Lung (tissue), 12 donors: ENCODE data around the gene PRORP. TPM values are rescaled to one million over a fixed set of nuclear protein-coding genes. Genes with fewer than 3 reads are reported as not detected.
"Not testable (repeated sequence)": the region's sequence is repeated elsewhere in the genome, so short reads cannot be mapped to it uniquely, and the experiment has no call there.

Experiments
- ATAC-seq: fragments of 200-7000 bp; cut with Tn5 transposase; one replicate; pipeline ENCODE4 v1.9.1; 2020; ENCODE audit warnings: moderate number of reproducible peaks; ENCODE audit not compliant: insufficient read depth, low FRiP score
- DNase-seq, 3 donors: peaks; one replicate each; pipeline ENCODE4 v3.0.0-alpha.2; 2013 to 2017
- H3K27ac ChIP-seq, 2 donors: one replicate each; pipeline ENCODE4 v1.5.1; 2013; ENCODE audit warnings: mild to moderate bottlenecking in 2 of 2, moderate library complexity in 2 of 2, control low read depth in 1 of 2, inconsistent platforms in 1 of 2, low read depth in 1 of 2, low read length in 1 of 2
- H3K27me3 ChIP-seq, 3 donors: one replicate each; pipeline ENCODE4 v1.5.1; 2013; ENCODE audit warnings: low read length in 2 of 3; ENCODE audit not compliant: control insufficient read depth in 3 of 3, insufficient read depth in 3 of 3
- H3K36me3 ChIP-seq, 4 donors: one replicate each; pipeline ENCODE4 v1.5.1; 2013; ENCODE audit warnings: low read length in 4 of 4, mild to moderate bottlenecking in 1 of 4, moderate library complexity in 1 of 4; ENCODE audit not compliant: control insufficient read depth in 4 of 4, insufficient read depth in 4 of 4
- H3K4me1 ChIP-seq, 5 donors: one replicate each; pipeline ENCODE4 v1.5.1; 2013; ENCODE audit warnings: low read length in 5 of 5, mild to moderate bottlenecking in 2 of 5, moderate library complexity in 1 of 5; ENCODE audit not compliant: control insufficient read depth in 5 of 5, insufficient read depth in 5 of 5
- H3K4me3 ChIP-seq: one replicate; pipeline ENCODE4 v1.5.1; 2013; ENCODE audit warnings: mild to moderate bottlenecking, control low read depth, moderate library complexity
- H3K9ac ChIP-seq, 2 donors: one replicate each; pipeline ENCODE4 v1.5.1; 2013; ENCODE audit warnings: low read length in 2 of 2, control low read depth in 1 of 2; ENCODE audit not compliant: insufficient read depth in 1 of 2
- H3K9me3 ChIP-seq, 4 donors: one replicate each; pipeline ENCODE4 v1.5.1; 2013; ENCODE audit warnings: low read length in 3 of 4, mild to moderate bottlenecking in 1 of 4, moderate library complexity in 1 of 4; ENCODE audit not compliant: control insufficient read depth in 4 of 4, insufficient read depth in 3 of 4
- WGBS, 2 donors: extraction: QIAGEN DNeasy Blood & Tissue Kit; methylation state at CpG; one replicate each; pipeline ENCODE4 v1.1.7; 2013; 5-methylcytosine and 5-hydroxymethylcytosine counted together
- polyA plus RNA-seq, 2 donors: library from polyadenylated mRNA; stranded (reverse); fragments of 200-250 nt; gene quantifications; one replicate each; pipeline ENCODE4 v1.2.1, GENCODE V29; 2013
- total RNA-seq, 2 donors: library from RNA; depleted of rRNA in 1 of 2; stranded (reverse); fragments of >200 nt in 1 of 2; gene quantifications; one replicate each; pipeline ENCODE4 v1.2.1, GENCODE V29; 2014 to 2021
- TF ChIP-seq, protein P1 (sequence below): IDR thresholded peaks from 2 replicates; pipeline ENCODE4 v1.5.1; 2012; ENCODE audit warnings: mild to moderate bottlenecking; ENCODE audit errors: control extremely low read depth, extremely low read depth
- donor health status: control.
- donor health status: control.
- donor health status: Bipolar disorder and iron deficiency.
- donor health status: healthy.
- donor health status: DM: yes; HTN: yes; CAD: no.

The PRORP gene
- total and polyA plus RNA-seq, 4 donors, result 22.6 to 29.5 (median 25.9) TPM

GRCh38 chr14:35147186-35147585 lies 24.8 kb downstream of the PRORP start:
- H3K27me3 ChIP-seq, result no peaks in the 10 kb centered on the region
- peaks cover 0 to 2% (median 0%) of the 10 kb centered on the region in 5 donors for H3K4me1 ChIP-seq
- WGBS, 2 donors, result 94 to 96% methylated on average over 2 of the region's 2 CpGs
- H3K4me3 ChIP-seq, result no peak overlapping the region
- no peaks in the 10 kb centered on the region for H3K9me3 ChIP-seq
- peaks cover 0 to 6% (median 2%) of the 10 kb centered on the region in 4 donors for H3K36me3 ChIP-seq
- TF ChIP-seq, protein P1, sequence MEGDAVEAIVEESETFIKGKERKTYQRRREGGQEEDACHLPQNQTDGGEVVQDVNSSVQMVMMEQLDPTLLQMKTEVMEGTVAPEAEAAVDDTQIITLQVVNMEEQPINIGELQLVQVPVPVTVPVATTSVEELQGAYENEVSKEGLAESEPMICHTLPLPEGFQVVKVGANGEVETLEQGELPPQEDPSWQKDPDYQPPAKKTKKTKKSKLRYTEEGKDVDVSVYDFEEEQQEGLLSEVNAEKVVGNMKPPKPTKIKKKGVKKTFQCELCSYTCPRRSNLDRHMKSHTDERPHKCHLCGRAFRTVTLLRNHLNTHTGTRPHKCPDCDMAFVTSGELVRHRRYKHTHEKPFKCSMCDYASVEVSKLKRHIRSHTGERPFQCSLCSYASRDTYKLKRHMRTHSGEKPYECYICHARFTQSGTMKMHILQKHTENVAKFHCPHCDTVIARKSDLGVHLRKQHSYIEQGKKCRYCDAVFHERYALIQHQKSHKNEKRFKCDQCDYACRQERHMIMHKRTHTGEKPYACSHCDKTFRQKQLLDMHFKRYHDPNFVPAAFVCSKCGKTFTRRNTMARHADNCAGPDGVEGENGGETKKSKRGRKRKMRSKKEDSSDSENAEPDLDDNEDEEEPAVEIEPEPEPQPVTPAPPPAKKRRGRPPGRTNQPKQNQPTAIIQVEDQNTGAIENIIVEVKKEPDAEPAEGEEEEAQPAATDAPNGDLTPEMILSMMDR, result no peak
- no peak overlapping the region for H3K9ac ChIP-seq
- no peak for ATAC-seq
- H3K27ac ChIP-seq, result no peak overlapping the region
- DNase-seq, result no peak

DNA sequence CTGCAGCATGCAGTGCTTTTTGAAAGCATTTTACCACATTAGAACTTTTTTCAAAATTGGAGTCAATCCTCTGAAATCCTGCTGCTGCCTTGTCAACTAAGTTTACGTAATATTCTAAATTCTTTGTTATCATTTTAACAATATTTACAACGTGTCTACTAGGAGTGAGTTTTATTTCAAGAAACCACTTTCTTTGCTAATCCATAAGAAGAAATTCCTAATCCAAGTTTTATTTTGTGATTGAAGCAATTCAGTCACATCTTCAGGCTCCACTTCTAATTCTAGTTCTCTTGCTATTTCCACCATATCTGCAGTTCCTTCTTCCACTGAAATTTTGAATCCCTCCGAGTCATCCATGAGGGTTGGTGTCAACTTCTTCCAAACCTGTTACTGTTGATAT lies 25.4 kb downstream of the PRORP start:
- 87 to 89% methylated on average over 3 of the region's 3 CpGs for WGBS, 2 donors
- Histone ChIP-seq H3K36me3 (peaks cover 0 to 6% (median 2%) of the 10 kb centered on the region in 4 donors), H3K27ac (no peak overlapping the region), H3K9me3 (no peaks in the 10 kb centered on the region), H3K9ac (no peak overlapping the region), H3K27me3 (no peaks in the 10 kb centered on the region), H3K4me1 (peaks cover 0 to 2% (median 0%) of the 10 kb centered on the region in 5 donors), H3K4me3 (no peak overlapping the region)
- no peak for ATAC-seq
- TF ChIP-seq, protein P1, result no peak
- no peak for DNase-seq

- no peak for ATAC-seq
- no peak for DNase-seq
- peaks cover 0 to 2% (median 0%) of the 10 kb centered on the region in 5 donors for H3K4me1 ChIP-seq
- WGBS, 2 donors, result 97 to 99% methylated on average over 4 of the region's 4 CpGs
- no peaks in the 10 kb centered on the region for H3K27me3 ChIP-seq
- no peaks in the 10 kb centered on the region for H3K9me3 ChIP-seq
- peaks cover 0 to 4% (median under 1%) of the 10 kb centered on the region in 4 donors for H3K36me3 ChIP-seq
- no peak overlapping the region for H3K27ac ChIP-seq
- no peak overlapping the region for H3K9ac ChIP-seq
- no peak overlapping the region for H3K4me3 ChIP-seq
- TF ChIP-seq, protein P1, result no peak
Observed at GRCh38 chr14:35149239-35149638, 26.9 kb downstream of the PRORP start.

GRCh38 chr14:35152531-35152930 lies 30.2 kb downstream of the PRORP start:
- not testable (repeated sequence) for H3K9me3 ChIP-seq, DNase-seq, H3K4me1 ChIP-seq, H3K36me3 ChIP-seq, H3K9ac ChIP-seq, ATAC-seq, H3K27ac ChIP-seq, H3K27me3 ChIP-seq, H3K4me3 ChIP-seq
- 97 to 98% methylated on average over 33 to 35 of the region's 35 CpGs for WGBS, 2 donors
